K562 (cell line): ENCODE measurements around the gene ZNF200. TPM values are rescaled to one million over a fixed set of nuclear protein-coding genes. Genes with fewer than 3 reads are reported as not detected.
A peak's percentile ranks its signal among the peaks of the same experiment; 100 is the strongest.

Source experiments
- ATAC-seq: fragments of 200-7000 bp; cut with Tn5 transposase; 3 replicates; pipeline ENCODE4 v1.9.1; 2020; ENCODE audit warnings: moderate library complexity
- BruUV-seq: library from RNA; stranded (reverse); fragments of 400-500 nt; replicated peaks from 2 replicates; lab custom pipeline; 2021; lab: Mats Ljungman, UMichigan
- CTCF ChIA-PET: fragments of 300-600 bp; formaldehyde crosslinking; extraction: SDS; loops from one replicate; lab custom pipeline; 2021; ENCODE audit warnings: low intra/inter-chr PET ratio; lab: Yijun Ruan, JAX
- POLR2A ChIA-PET: fragments of 300-600, 350-650 bp; sonication (Branson Sonifier 250); formaldehyde crosslinking; extraction: SDS; loops from one replicate; lab custom pipeline; 2021; ENCODE audit warnings: antibody characterized with exemption, inconsistent platforms; lab: Yijun Ruan, JAX
- DNase-seq, 4 experiments: peaks; one replicate each; pipeline versions ENCODE4 v3.0.0 to v3.0.0-alpha.2; 2011 to 2018; ENCODE audit warnings: low spot score in 3 of 4, mixed read lengths in 3 of 4; ENCODE audit errors: extremely low read depth in 1 of 4
- FAIRE-seq: peaks from 2 replicates; lab custom pipeline; 2011; peaks lifted over from hg19 to GRCh38; lab: Jason Lieb, UNC
- H2AFZ ChIP-seq: 2 replicates; pipeline ENCODE4 v1.6.0; 2011; ENCODE audit warnings: low read depth, low read length, control low read depth, inconsistent platforms
- H3K27ac ChIP-seq: fragments of 200-600 bp; 3 replicates; pipeline ENCODE4 v1.8.0; 2011; ENCODE audit warnings: low read depth, mild to moderate bottlenecking, control low read depth, inconsistent platforms, low read length, moderate library complexity, mixed read lengths; ENCODE audit errors: extremely low read depth
- H3K27me3 ChIP-seq, 2 experiments: fragments of 300-600 bp in 1 of 2; 2 replicates in 1 of 2; 3 replicates in 1 of 2; pipeline versions ENCODE4 v1.6.0 to v1.8.0; 2011; ENCODE audit warnings: inconsistent platforms in 2 of 2, low read length in 2 of 2, mild to moderate bottlenecking in 1 of 2, mixed read lengths in 1 of 2, moderate library complexity in 1 of 2; ENCODE audit not compliant: control insufficient read depth in 2 of 2, insufficient read depth in 2 of 2
- H3K36me3 ChIP-seq: fragments of 300-600 bp; 3 replicates; pipeline ENCODE4 v1.8.0; 2011; ENCODE audit warnings: mild to moderate bottlenecking, low read length, inconsistent platforms; ENCODE audit not compliant: control insufficient read depth, insufficient read depth
- H3K4me1 ChIP-seq, 2 experiments: fragments of 200-600 bp in 1 of 2; replicated peaks in 1 of 2; 2 replicates in 1 of 2; 3 replicates in 1 of 2; pipeline versions ENCODE4 v1.5.1 to v1.8.0; 2011; ENCODE audit warnings: inconsistent platforms in 2 of 2, low read length in 2 of 2, mild to moderate bottlenecking in 1 of 2, mixed read lengths in 1 of 2, moderate library complexity in 1 of 2; ENCODE audit not compliant: control insufficient read depth in 2 of 2, insufficient read depth in 2 of 2
- H3K4me2 ChIP-seq: 2 replicates; pipeline ENCODE4 v1.6.1; 2011; ENCODE audit warnings: low read length, control low read depth, inconsistent platforms, mixed read lengths; ENCODE audit not compliant: insufficient read depth
- H3K4me3 ChIP-seq: fragments of 200-600 bp; sonication (generic), shearing (Covaris generic); 2 replicates; pipeline ENCODE4 v1.5.1; 2016; ENCODE audit warnings: control low read depth, inconsistent platforms
- H3K79me2 ChIP-seq: fragments of 200-600 bp; 3 replicates; pipeline ENCODE4 v1.8.0; 2011; ENCODE audit warnings: low read length, inconsistent platforms; ENCODE audit not compliant: control insufficient read depth, insufficient read depth
- H3K9ac ChIP-seq, 2 experiments: 2 replicates each; pipeline versions ENCODE4 v1.6.0 to v1.6.1; 2011; ENCODE audit warnings: low read depth in 2 of 2, low read length in 2 of 2, control low read depth in 1 of 2, inconsistent platforms in 1 of 2, mild to moderate bottlenecking in 1 of 2, mixed read lengths in 1 of 2; ENCODE audit not compliant: insufficient read depth in 1 of 2
- H3K9me1 ChIP-seq: one replicate; pipeline ENCODE4 v1.6.0; 2011; ENCODE audit warnings: inconsistent platforms, mild to moderate bottlenecking, low read length, moderate library complexity; ENCODE audit not compliant: control insufficient read depth, insufficient read depth
- H3K9me3 ChIP-seq: replicated peaks from 2 replicates; pipeline ENCODE4 v1.5.1; 2011; ENCODE audit warnings: low read depth, low read length, inconsistent platforms; ENCODE audit not compliant: control insufficient read depth, insufficient read depth
- H4K20me1 ChIP-seq: replicated peaks from 2 replicates; pipeline ENCODE4 v1.6.1; 2011; ENCODE audit warnings: low read length, inconsistent platforms, mixed read lengths; ENCODE audit not compliant: control insufficient read depth, insufficient read depth
- CHD1 ChIP-seq: fragments of 200-600 bp; sonication (generic); IDR thresholded peaks from one replicate; pipeline ENCODE4 v1.6.1; 2012; ENCODE audit warnings: mild to moderate bottlenecking, moderate library complexity, low read length, inconsistent platforms
- PPARD ChIP-seq: fragments of 250-450 bp; sonication (Bioruptor Pico); IDR thresholded peaks from 2 replicates; pipeline ENCODE4 v1.8.0; 2022; ENCODE audit warnings: inconsistent platforms, mild to moderate bottlenecking, moderate library complexity
- SIN3A ChIP-seq, 2 experiments: fragments of 150-350 bp in 1 of 2; IDR thresholded peaks; 2 replicates each; pipeline ENCODE4 v1.6.1; 2011 to 2016; ENCODE audit warnings: borderline replicate concordance in 2 of 2, low read depth in 2 of 2, low read length in 2 of 2, mild to moderate bottlenecking in 2 of 2, moderate library complexity in 2 of 2; ENCODE audit not compliant: control insufficient read depth in 1 of 2
- TCF3 ChIP-seq: sonication (generic); formaldehyde crosslinking; IDR thresholded peaks from 2 replicates; pipeline ENCODE4 v1.4.0; 2020; ENCODE audit warnings: mild to moderate bottlenecking, missing genetic modification reagents
- ZNF551 ChIP-seq: fragments of 250-450 bp; sonication (Bioruptor Pico); IDR thresholded peaks from 2 replicates; pipeline ENCODE4 v1.5.0; 2021; ENCODE audit warnings: mild to moderate bottlenecking, moderate library complexity
- WGBS: fragments of 100-300 bp; shearing (Covaris generic); methylation state at CpG from one replicate; pipeline ENCODE4 v1.1.6; 2016; ENCODE audit warnings: low coverage, mixed read lengths; ENCODE audit not compliant: insufficient coverage; ENCODE audit errors: missing lambda C conversion rate; 5-methylcytosine and 5-hydroxymethylcytosine counted together
- in situ Hi-C: fragments of 300-500 bp; cut with MboI; formaldehyde crosslinking; loops from 4 replicates; pipeline ENCODE4 v1.15.0; 2018; ENCODE audit warnings: inconsistent platforms, mixed read lengths
- intact Hi-C: fragments of 100-400 bp; cut with micrococcal nuclease; formaldehyde crosslinking; loops from 2 replicates; pipeline ENCODE4 v1.14.2; 2022
- polyA plus RNA-seq, 8 experiments: library from polyadenylated mRNA; depleted of rRNA in 4 of 8; stranded (reverse) in 5 of 8; unstranded in 3 of 8; fragments of >200 nt; fragmentation: Nextera tagmentation in 2 of 8; fragmentation: Illumina TruSeq in 1 of 8; extraction: Ambion mirVana in 2 of 8; extraction: Trizol in 1 of 8; gene quantifications; 2 replicates each; pipeline versions ENCODE4 v1.2.1 to v1.2.3, GENCODE V29; 2011 to 2014; ENCODE audit warnings: inconsistent platforms in 1 of 8, missing spikeins in 1 of 8
- total RNA-seq, 7 experiments: library from RNA; depleted of rRNA in 6 of 7; stranded (reverse); fragments of >200 nt in 6 of 7; fragmentation: Illumina TruSeq in 2 of 7; extraction: Trizol in 2 of 7; gene quantifications; 2 replicates each; pipeline versions ENCODE4 v1.2.1 to v1.2.3, GENCODE V29; 2011 to 2021; ENCODE audit warnings: low replicate concordance in 1 of 7
- TF ChIP-seq, protein P1 (sequence below): fragments of 450-650 bp; IDR thresholded peaks from 2 replicates; pipeline ENCODE4 v1.6.1; 2017; ENCODE audit warnings: mild to moderate bottlenecking, moderate library complexity
- TF ChIP-seq, protein P2 (sequence below): fragments of 450-650 bp; IDR thresholded peaks from 2 replicates; pipeline ENCODE4 v1.6.1; 2016; ENCODE audit warnings: mild to moderate bottlenecking, moderate library complexity

ZNF200 gene
- total and polyA plus RNA-seq, 9 of the 15 experiments (the other 6 are each of a cell fraction or from before 2014, with no cell fraction given), result 4.8 to 14.5 (median 9.2) TPM

DNA sequence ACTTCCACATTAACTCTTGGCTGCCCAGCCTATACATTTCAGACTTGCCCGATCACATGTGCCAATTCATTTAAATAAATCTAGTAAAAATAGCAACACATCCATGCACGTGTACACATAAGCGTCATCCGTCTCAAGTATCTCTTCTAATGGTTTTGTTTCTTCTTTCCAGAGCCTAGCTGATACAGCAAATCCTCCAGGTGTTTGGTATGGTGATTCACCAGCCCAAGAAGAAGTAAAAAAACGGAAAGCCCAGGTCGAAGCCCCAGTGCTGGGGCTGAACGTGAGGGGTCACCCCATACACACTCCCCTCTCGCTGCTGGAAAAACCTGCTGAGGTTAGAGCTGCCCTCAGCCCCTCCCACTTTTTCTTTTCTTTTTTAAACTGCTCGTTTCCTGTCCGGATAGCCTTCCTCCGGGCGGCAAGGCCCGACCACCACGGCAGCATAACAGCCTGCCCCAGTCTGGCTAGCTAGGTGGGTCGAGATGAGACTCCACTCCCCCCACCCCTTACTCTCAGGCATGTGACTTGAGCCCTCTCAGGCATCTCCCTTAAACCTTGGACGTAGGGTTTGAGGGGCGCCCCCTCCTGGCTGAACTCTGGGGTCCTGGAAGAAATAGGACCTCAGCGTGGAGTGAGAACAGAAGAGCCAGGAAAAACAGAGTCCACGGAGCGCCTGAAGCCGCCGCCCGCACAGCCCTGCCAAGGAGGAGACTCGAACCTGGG is 60.9 kb downstream of the ZNF200 start:
- no TSS peak for BruUV-seq
- TF ChIP-seq, protein P1, sequence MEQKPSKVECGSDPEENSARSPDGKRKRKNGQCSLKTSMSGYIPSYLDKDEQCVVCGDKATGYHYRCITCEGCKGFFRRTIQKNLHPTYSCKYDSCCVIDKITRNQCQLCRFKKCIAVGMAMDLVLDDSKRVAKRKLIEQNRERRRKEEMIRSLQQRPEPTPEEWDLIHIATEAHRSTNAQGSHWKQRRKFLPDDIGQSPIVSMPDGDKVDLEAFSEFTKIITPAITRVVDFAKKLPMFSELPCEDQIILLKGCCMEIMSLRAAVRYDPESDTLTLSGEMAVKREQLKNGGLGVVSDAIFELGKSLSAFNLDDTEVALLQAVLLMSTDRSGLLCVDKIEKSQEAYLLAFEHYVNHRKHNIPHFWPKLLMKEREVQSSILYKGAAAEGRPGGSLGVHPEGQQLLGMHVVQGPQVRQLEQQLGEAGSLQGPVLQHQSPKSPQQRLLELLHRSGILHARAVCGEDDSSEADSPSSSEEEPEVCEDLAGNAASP, result no peak
- TF ChIP-seq CHD1, result no peak
- TF ChIP-seq SIN3A (IDR thresholded peaks at IDR 0.05; ENCODE audit: borderline replicate concordance in 2 of 2, control insufficient read depth in 1 of 2, low read depth in 2 of 2, low read length in 2 of 2), result no peak
- no peak for TF ChIP-seq PPARD (CRISPR knock-in tag)
- TF ChIP-seq, protein P2, sequence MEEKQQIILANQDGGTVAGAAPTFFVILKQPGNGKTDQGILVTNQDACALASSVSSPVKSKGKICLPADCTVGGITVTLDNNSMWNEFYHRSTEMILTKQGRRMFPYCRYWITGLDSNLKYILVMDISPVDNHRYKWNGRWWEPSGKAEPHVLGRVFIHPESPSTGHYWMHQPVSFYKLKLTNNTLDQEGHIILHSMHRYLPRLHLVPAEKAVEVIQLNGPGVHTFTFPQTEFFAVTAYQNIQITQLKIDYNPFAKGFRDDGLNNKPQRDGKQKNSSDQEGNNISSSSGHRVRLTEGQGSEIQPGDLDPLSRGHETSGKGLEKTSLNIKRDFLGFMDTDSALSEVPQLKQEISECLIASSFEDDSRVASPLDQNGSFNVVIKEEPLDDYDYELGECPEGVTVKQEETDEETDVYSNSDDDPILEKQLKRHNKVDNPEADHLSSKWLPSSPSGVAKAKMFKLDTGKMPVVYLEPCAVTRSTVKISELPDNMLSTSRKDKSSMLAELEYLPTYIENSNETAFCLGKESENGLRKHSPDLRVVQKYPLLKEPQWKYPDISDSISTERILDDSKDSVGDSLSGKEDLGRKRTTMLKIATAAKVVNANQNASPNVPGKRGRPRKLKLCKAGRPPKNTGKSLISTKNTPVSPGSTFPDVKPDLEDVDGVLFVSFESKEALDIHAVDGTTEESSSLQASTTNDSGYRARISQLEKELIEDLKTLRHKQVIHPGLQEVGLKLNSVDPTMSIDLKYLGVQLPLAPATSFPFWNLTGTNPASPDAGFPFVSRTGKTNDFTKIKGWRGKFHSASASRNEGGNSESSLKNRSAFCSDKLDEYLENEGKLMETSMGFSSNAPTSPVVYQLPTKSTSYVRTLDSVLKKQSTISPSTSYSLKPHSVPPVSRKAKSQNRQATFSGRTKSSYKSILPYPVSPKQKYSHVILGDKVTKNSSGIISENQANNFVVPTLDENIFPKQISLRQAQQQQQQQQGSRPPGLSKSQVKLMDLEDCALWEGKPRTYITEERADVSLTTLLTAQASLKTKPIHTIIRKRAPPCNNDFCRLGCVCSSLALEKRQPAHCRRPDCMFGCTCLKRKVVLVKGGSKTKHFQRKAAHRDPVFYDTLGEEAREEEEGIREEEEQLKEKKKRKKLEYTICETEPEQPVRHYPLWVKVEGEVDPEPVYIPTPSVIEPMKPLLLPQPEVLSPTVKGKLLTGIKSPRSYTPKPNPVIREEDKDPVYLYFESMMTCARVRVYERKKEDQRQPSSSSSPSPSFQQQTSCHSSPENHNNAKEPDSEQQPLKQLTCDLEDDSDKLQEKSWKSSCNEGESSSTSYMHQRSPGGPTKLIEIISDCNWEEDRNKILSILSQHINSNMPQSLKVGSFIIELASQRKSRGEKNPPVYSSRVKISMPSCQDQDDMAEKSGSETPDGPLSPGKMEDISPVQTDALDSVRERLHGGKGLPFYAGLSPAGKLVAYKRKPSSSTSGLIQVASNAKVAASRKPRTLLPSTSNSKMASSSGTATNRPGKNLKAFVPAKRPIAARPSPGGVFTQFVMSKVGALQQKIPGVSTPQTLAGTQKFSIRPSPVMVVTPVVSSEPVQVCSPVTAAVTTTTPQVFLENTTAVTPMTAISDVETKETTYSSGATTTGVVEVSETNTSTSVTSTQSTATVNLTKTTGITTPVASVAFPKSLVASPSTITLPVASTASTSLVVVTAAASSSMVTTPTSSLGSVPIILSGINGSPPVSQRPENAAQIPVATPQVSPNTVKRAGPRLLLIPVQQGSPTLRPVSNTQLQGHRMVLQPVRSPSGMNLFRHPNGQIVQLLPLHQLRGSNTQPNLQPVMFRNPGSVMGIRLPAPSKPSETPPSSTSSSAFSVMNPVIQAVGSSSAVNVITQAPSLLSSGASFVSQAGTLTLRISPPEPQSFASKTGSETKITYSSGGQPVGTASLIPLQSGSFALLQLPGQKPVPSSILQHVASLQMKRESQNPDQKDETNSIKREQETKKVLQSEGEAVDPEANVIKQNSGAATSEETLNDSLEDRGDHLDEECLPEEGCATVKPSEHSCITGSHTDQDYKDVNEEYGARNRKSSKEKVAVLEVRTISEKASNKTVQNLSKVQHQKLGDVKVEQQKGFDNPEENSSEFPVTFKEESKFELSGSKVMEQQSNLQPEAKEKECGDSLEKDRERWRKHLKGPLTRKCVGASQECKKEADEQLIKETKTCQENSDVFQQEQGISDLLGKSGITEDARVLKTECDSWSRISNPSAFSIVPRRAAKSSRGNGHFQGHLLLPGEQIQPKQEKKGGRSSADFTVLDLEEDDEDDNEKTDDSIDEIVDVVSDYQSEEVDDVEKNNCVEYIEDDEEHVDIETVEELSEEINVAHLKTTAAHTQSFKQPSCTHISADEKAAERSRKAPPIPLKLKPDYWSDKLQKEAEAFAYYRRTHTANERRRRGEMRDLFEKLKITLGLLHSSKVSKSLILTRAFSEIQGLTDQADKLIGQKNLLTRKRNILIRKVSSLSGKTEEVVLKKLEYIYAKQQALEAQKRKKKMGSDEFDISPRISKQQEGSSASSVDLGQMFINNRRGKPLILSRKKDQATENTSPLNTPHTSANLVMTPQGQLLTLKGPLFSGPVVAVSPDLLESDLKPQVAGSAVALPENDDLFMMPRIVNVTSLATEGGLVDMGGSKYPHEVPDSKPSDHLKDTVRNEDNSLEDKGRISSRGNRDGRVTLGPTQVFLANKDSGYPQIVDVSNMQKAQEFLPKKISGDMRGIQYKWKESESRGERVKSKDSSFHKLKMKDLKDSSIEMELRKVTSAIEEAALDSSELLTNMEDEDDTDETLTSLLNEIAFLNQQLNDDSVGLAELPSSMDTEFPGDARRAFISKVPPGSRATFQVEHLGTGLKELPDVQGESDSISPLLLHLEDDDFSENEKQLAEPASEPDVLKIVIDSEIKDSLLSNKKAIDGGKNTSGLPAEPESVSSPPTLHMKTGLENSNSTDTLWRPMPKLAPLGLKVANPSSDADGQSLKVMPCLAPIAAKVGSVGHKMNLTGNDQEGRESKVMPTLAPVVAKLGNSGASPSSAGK, result peak; percentile 51
- TF ChIP-seq ZNF551 (CRISPR knock-in tag), result no peak
- no peak for TF ChIP-seq TCF3 (CRISPR knock-in tag)

More for the DNA sequence above, 60.9 kb downstream of the ZNF200 start:
- H3K4me2 ChIP-seq, result peak overlapping the region; percentile 71
- H3K27me3 ChIP-seq, result peaks cover 0 to 4% of the 10 kb centered on the region in 2 experiments; a peak in 1 of 5 replicates
- H3K9ac ChIP-seq, result peak overlapping the region; percentile 29 to 94; a peak in 3 of 4 replicates
- peak overlapping the region; percentile 51 for H3K4me3 ChIP-seq
- CTCF ChIA-PET, result no interaction called here
- H3K79me2 ChIP-seq, result no peaks in the 10 kb centered on the region
- 5% methylated on average over 24 of the region's 24 CpGs for WGBS
- no peaks in the 10 kb centered on the region for H3K9me1 ChIP-seq
- intact Hi-C loops, result loop anchor here (10.0 kb wide), 1 partner anchor 119 kb away; no protein-coding TSS in a partner anchor
- 0 out of 2 replicates have a peak, but pooled peaks cover 5% of the 10 kb centered on the region for H4K20me1 ChIP-seq
- peak; percentile 69 to 87 (median 72) for DNase-seq
- POLR2A ChIA-PET, result interaction anchor here (0.7 to 1.5 kb wide), 8 partner anchors 9 to 286 kb away, joined by 3 to 6 read pairs (median 4); partner anchors contain the start of genes TIGD7, ZNF213 and ZNF75A
- H2AFZ ChIP-seq, result peak overlapping the region; percentile 79
- no peaks in the 10 kb centered on the region for H3K9me3 ChIP-seq
- peak; percentile 11 for FAIRE-seq
- no peak overlapping the region for H3K27ac ChIP-seq
- in situ Hi-C loops, result no loop called here
- peak; percentile 72 for ATAC-seq
- peaks cover 0 to 45% of the 10 kb centered on the region in 2 experiments; a peak in 3 of 5 replicates for H3K4me1 ChIP-seq
- no peaks in the 10 kb centered on the region for H3K36me3 ChIP-seq
